Measurements from ENCODE around the gene LPP.
"Not testable (repeated sequence)": the region's sequence is repeated elsewhere in the genome, so short reads cannot be mapped to it uniquely, and the experiment has no call there.

LPP gene

DNA sequence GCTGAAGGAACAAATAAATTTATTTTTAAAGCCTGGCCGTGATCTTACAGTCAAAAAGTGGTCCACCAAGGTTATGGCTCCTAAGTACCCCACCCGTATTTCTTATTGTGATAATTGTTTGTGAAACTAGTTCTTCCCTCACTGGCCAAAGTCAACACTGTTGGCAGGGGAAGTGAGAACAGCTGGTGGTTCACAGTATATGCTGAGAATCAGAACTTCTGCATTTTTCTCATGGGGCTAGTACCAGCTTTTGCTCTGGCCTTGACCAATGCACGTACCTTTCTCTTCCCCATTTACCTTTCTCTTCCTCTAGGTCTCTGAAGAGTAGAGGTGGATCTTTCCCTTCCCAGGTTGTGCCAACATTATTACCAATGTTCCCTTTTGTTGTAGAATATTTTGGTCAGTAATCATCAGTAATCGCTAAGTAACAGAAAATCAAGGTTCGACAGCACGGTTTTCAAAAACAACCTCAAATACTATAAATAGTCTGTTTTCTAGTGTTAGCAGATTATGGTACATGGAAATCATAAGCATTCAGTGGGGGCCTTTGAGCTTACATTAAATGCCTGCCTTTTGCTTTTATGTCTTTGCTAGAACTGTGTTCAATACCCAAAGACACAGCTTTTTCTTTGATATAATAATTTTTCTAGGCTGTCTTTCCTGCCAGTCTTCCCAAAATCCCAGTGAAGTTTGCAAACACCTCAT is 268.0 kb downstream of the LPP start:
- no peaks in the 10 kb centered on the region for H3K9me3 ChIP-seq (ENCODE audit: control insufficient read depth, insufficient read depth, low read length)
- H3K4me3 ChIP-seq (ENCODE audit: low read depth, low read length), result no peak overlapping the region
- no peak overlapping the region for H3K9ac ChIP-seq (ENCODE audit: low read depth, low read length)
- H3K27ac ChIP-seq (ENCODE audit: low read depth, low read length), result no peak overlapping the region
- H3K36me3 ChIP-seq (ENCODE audit: control insufficient read depth, insufficient read depth, low read length), result no peaks in the 10 kb centered on the region
- H3K27me3 ChIP-seq (ENCODE audit: control insufficient read depth, insufficient read depth, low read length), result no peaks in the 10 kb centered on the region
- H3K4me1 ChIP-seq (ENCODE audit: control insufficient read depth, insufficient read depth, low read length), result no peaks in the 10 kb centered on the region

DNA sequence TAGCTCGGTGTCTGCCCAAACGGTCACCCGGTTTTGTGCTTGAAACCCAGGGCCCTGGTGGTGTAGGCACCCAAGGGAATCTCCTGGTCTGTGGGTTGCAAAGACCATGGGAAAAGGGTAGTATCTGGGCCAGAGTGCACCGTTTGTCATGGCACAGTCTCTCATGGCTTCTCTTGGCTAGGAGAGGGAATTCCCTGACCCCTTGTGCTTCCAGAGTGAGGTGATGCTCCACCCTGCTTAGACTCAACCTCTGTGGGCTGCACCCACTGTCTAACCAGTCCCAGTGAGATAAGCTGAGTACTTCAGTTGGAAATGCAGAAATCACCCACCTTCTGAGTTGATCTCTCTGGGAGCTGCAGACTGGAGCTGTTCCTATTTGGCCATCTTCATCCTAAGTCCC is 274.0 kb downstream of the LPP start:
- not testable (repeated sequence) for H3K27me3 ChIP-seq (ENCODE audit: control insufficient read depth, insufficient read depth, low read length); H3K9ac ChIP-seq (ENCODE audit: low read depth, low read length); H3K36me3 ChIP-seq (ENCODE audit: control insufficient read depth, insufficient read depth, low read length); H3K27ac ChIP-seq (ENCODE audit: low read depth, low read length); H3K4me1 ChIP-seq (ENCODE audit: control insufficient read depth, insufficient read depth, low read length); H3K4me3 ChIP-seq (ENCODE audit: low read depth, low read length); H3K9me3 ChIP-seq (ENCODE audit: control insufficient read depth, insufficient read depth, low read length)

DNA sequence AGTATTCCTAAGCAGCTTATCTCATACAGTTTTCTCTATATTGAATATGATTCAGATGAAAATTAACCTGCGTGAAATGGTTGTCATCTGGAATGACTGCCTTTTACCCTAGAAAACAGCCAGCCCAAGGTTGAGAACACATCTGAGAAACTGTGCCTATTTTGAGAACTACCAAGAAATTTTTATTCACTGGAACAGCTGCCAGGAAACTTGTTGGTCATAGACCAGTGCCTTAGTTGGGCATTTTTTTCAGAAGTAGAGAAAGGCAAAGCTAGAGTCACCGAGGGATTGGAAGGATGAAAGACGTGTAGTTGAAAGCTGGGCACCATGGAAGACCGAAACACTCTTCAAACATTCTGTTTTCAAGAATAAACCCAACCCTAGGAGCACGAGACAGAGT is 277.1 kb downstream of the LPP start:
- H3K9me3 ChIP-seq (ENCODE audit: control insufficient read depth, insufficient read depth, low read length), result no peaks in the 10 kb centered on the region
- no peaks in the 10 kb centered on the region for H3K36me3 ChIP-seq (ENCODE audit: control insufficient read depth, insufficient read depth, low read length)
- H3K4me3 ChIP-seq (ENCODE audit: low read depth, low read length), result no peak overlapping the region
- no peaks in the 10 kb centered on the region for H3K27me3 ChIP-seq (ENCODE audit: control insufficient read depth, insufficient read depth, low read length)
- no peak overlapping the region for H3K27ac ChIP-seq (ENCODE audit: low read depth, low read length)
- no peaks in the 10 kb centered on the region for H3K4me1 ChIP-seq (ENCODE audit: control insufficient read depth, insufficient read depth, low read length)
- no peak overlapping the region for H3K9ac ChIP-seq (ENCODE audit: low read depth, low read length)

DNA sequence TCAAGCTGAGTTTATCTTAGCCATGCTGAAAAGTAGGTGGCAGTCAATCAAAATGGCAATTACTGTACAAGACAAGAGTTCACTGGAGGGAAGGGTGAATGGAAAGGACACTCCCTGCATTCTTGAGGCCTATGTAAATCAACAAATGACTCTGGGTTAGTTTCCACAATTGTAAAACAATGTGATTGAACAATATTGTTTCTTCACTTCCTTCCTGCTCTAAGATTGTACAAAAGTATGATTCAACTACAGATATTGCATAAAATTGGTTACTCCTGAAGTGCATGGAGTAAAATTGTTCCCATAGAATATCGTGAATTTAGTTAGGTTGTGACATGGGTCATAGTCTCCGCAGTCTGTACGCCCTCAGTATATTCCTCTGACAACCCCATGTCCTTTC is 277.6 kb downstream of the LPP start:
- Histone ChIP-seq H3K27me3 (ENCODE audit: control insufficient read depth, insufficient read depth, low read length) (no peaks in the 10 kb centered on the region), H3K9me3 (ENCODE audit: control insufficient read depth, insufficient read depth, low read length) (no peaks in the 10 kb centered on the region), H3K9ac (ENCODE audit: low read depth, low read length) (no peak overlapping the region), H3K4me3 (ENCODE audit: low read depth, low read length) (no peak overlapping the region), H3K36me3 (ENCODE audit: control insufficient read depth, insufficient read depth, low read length) (no peaks in the 10 kb centered on the region), H3K27ac (ENCODE audit: low read depth, low read length) (no peak overlapping the region), H3K4me1 (ENCODE audit: control insufficient read depth, insufficient read depth, low read length) (no peaks in the 10 kb centered on the region)

DNA sequence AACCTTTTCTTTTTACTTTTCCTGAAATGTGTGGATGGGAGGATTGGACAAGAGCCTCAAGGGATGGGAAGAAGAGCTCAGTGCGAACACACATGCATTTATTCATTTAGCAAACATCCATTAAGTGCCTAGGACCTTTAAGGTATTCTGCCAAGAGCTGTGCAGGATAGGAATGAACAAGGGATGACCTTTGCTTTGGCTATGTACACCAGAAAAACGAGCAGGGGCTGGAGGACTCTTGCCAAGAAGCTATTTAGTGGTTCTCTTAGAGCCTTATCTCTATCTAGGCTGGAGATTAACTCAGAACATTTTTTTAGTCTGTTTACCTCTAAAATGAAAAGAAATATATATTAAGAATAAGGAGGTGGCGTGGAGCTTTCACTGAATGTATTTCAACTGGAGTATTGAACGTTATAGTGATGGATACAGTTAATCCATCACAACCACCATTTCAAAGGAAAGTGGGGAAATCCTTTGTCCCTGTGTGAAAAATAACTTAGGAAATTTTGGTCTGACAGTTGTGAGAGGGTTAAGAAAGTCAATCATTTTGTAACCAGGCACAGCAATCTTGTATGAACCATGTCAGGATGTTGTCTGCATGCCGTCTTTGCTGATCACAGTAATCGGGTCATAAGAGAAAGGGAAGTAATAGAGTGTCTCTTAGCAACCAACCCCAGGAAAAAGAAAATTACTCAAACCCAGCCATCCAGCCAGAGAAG is 279.0 kb downstream of the LPP start:
- no peaks in the 10 kb centered on the region for H3K36me3 ChIP-seq (ENCODE audit: control insufficient read depth, insufficient read depth, low read length)
- H3K27ac ChIP-seq (ENCODE audit: low read depth, low read length), result no peak overlapping the region
- H3K27me3 ChIP-seq (ENCODE audit: control insufficient read depth, insufficient read depth, low read length), result no peaks in the 10 kb centered on the region
- no peak overlapping the region for H3K4me3 ChIP-seq (ENCODE audit: low read depth, low read length)
- H3K9me3 ChIP-seq (ENCODE audit: control insufficient read depth, insufficient read depth, low read length), result no peaks in the 10 kb centered on the region
- H3K9ac ChIP-seq (ENCODE audit: low read depth, low read length), result no peak overlapping the region
- no peaks in the 10 kb centered on the region for H3K4me1 ChIP-seq (ENCODE audit: control insufficient read depth, insufficient read depth, low read length)

DNA sequence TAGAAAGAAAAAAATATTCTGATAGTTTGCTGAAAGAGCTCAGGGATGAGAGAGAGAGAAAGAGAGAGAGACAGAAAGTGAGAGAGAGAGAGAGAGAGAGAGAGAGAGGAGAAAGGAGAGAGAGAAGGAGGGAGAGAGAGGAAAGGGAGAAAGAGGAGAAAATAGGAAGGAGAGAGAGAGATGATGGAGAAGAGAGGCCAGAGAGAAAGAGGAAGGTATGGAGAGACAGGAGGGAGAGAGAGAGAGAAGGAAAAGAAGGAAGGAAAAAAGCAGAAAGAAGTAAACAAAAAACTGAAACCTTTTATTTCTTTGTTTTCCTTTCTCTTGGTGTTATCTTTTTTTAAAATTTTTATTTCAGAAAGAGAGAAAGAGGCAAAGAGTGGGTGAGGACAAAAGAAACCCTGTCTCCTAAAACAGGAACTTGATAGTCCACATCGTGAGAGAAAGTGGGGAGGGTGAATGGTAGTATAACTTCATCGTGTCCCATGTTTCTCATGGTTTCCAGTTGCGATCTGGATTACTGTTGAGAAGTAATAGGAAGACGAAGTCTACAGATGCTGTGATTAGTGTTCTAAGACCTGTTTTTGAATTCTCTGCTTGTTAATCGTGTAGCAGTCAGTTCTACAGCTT is 279.7 kb downstream of the LPP start:
- Histone ChIP-seq H3K27me3 (ENCODE audit: control insufficient read depth, insufficient read depth, low read length) (no peaks in the 10 kb centered on the region), H3K36me3 (ENCODE audit: control insufficient read depth, insufficient read depth, low read length) (no peaks in the 10 kb centered on the region), H3K4me1 (ENCODE audit: control insufficient read depth, insufficient read depth, low read length) (no peaks in the 10 kb centered on the region), H3K9me3 (ENCODE audit: control insufficient read depth, insufficient read depth, low read length) (no peaks in the 10 kb centered on the region), H3K9ac (ENCODE audit: low read depth, low read length) (no peak overlapping the region), H3K27ac (ENCODE audit: low read depth, low read length) (no peak overlapping the region), H3K4me3 (ENCODE audit: low read depth, low read length) (no peak overlapping the region)

DNA sequence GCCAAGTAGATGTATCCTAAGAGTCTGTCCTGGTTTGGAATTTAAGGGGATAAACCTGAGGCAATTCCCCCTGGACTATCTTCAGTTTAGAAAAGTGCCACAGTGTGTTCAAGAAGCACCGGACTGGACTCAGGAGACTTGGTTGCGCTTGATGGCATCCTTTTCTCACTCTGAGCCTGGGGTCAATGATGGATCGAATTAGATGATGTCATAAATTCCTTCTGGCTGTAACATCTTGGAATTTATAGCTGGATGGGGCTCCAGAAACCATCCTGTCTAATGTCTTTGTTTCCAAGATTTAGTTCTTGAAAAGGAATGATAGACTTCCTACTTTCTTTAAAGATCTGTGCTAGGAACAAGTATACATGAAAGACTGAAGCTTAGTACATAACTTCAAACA is 280.6 kb downstream of the LPP start:
- Histone ChIP-seq H3K36me3 (ENCODE audit: control insufficient read depth, insufficient read depth, low read length) (no peaks in the 10 kb centered on the region), H3K4me1 (ENCODE audit: control insufficient read depth, insufficient read depth, low read length) (0 out of 2 replicates have a peak, but pooled peaks cover 1% of the 10 kb centered on the region), H3K27ac (ENCODE audit: low read depth, low read length) (no peak overlapping the region), H3K27me3 (ENCODE audit: control insufficient read depth, insufficient read depth, low read length) (no peaks in the 10 kb centered on the region), H3K9me3 (ENCODE audit: control insufficient read depth, insufficient read depth, low read length) (no peaks in the 10 kb centered on the region), H3K4me3 (ENCODE audit: low read depth, low read length) (no peak overlapping the region), H3K9ac (ENCODE audit: low read depth, low read length) (no peak overlapping the region)

DNA sequence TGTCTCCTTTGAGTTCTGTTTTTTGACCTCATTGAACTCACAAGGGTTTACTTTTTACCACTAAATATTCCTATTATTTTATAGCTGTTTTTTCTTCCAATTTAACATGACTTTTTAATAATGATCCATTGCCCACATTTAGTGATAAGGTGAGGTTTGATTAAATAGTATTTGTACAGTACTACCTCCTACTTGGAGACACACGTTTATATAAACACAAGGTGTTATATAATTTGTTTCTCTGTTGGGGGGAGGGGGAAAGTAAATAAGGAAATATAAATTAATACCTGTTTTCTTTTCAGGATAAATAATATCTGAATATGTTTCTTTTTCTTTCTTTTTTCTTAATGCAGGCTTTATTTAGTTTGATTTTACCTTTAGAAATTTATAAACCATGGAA is 281.3 kb downstream of the LPP start:
- Histone ChIP-seq H3K9ac (ENCODE audit: low read depth, low read length) (no peak overlapping the region), H3K4me1 (ENCODE audit: control insufficient read depth, insufficient read depth, low read length) (peaks cover 6% of the 10 kb centered on the region; the same call in 1 of the 2 replicates), H3K36me3 (ENCODE audit: control insufficient read depth, insufficient read depth, low read length) (no peaks in the 10 kb centered on the region), H3K4me3 (ENCODE audit: low read depth, low read length) (no peak overlapping the region), H3K27ac (ENCODE audit: low read depth, low read length) (no peak overlapping the region), H3K9me3 (ENCODE audit: control insufficient read depth, insufficient read depth, low read length) (no peaks in the 10 kb centered on the region), H3K27me3 (ENCODE audit: control insufficient read depth, insufficient read depth, low read length) (no peaks in the 10 kb centered on the region)

DNA sequence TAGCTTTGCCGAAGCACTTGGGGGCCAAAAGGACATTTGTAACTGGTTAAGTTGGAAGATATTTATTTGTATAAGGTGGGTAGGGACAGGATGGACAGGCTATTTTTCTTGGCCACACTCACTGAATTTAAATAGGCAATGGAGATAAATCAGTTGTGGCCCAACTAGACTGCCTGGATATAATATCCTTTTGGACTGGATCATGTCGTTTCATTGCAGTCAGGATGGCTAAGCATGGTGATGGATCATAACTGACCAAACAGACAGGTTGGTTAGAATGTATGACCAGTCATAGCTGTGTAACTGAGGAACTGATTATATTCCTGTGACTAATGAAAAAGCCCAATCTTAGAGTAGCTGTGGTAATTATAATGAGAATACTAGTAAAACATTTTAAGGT is 284.0 kb downstream of the LPP start:
- Histone ChIP-seq H3K9ac (ENCODE audit: low read depth, low read length) (no peak overlapping the region), H3K36me3 (ENCODE audit: control insufficient read depth, insufficient read depth, low read length) (no peaks in the 10 kb centered on the region), H3K27ac (ENCODE audit: low read depth, low read length) (no peak overlapping the region), H3K27me3 (ENCODE audit: control insufficient read depth, insufficient read depth, low read length) (no peaks in the 10 kb centered on the region), H3K4me3 (ENCODE audit: low read depth, low read length) (no peak overlapping the region), H3K9me3 (ENCODE audit: control insufficient read depth, insufficient read depth, low read length) (no peaks in the 10 kb centered on the region), H3K4me1 (ENCODE audit: control insufficient read depth, insufficient read depth, low read length) (peaks cover 11% of the 10 kb centered on the region; the same call in 1 of the 2 replicates)

DNA sequence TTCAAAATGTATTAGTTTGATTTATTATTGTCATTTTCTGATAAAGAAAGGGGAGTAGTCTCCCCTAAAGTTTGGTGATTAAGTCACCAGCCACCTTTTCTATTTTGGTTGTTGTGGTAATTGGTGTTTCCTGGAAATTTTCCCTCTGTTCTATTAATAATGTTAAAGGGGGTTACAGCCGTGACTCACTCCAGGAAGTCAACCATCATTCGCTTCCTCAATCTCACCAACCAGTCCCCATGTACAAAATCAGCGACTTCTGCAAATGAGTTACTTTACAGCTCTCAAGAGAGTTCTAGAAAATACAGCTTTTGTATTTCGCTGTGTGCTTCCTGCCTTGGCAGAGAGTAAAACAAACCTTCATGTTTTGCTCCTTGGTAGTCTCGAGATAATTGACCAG is 285.1 kb downstream of the LPP start:
- H3K4me1 ChIP-seq (ENCODE audit: control insufficient read depth, insufficient read depth, low read length), result peaks cover 11% of the 10 kb centered on the region; the same call in 1 of the 2 replicates
- no peak overlapping the region for H3K4me3 ChIP-seq (ENCODE audit: low read depth, low read length)
- H3K27me3 ChIP-seq (ENCODE audit: control insufficient read depth, insufficient read depth, low read length), result no peaks in the 10 kb centered on the region
- no peak overlapping the region for H3K9ac ChIP-seq (ENCODE audit: low read depth, low read length)
- H3K36me3 ChIP-seq (ENCODE audit: control insufficient read depth, insufficient read depth, low read length), result no peaks in the 10 kb centered on the region
- no peaks in the 10 kb centered on the region for H3K9me3 ChIP-seq (ENCODE audit: control insufficient read depth, insufficient read depth, low read length)
- no peak overlapping the region for H3K27ac ChIP-seq (ENCODE audit: low read depth, low read length)

DNA sequence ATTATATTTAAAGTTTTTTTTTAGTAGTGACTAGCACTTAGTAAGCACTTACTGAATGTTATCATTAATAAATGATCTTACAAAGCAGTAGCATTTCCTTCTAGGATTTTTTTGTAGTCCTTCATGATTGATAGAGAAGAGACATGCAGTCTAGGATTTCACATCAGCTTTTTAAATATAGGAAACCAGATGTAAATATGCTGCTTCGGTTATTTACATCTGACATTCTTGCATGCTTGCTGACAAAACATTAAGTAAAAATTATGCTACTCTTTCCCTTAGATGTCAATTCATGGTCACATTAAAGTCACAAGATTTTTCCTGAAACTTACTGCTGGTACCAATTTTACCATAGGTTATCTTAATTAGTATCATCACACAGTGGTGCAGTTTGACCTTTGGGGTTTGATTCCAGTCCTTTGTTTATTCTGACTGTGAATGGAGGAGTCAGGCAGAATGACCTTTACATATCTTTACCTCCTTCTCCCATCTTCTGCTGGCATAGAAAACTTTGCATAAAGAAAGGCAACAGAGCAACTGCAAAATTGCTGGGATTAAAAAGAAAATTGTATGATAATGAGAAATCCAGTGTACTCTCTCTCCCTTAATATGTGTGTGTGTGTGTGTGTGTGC is 286.5 kb downstream of the LPP start:
- H3K9me3 ChIP-seq (ENCODE audit: control insufficient read depth, insufficient read depth, low read length), result no peaks in the 10 kb centered on the region
- no peak overlapping the region for H3K4me3 ChIP-seq (ENCODE audit: low read depth, low read length)
- H3K9ac ChIP-seq (ENCODE audit: low read depth, low read length), result no peak overlapping the region
- peaks cover 11% of the 10 kb centered on the region; the same call in 1 of the 2 replicates for H3K4me1 ChIP-seq (ENCODE audit: control insufficient read depth, insufficient read depth, low read length)
- H3K36me3 ChIP-seq (ENCODE audit: control insufficient read depth, insufficient read depth, low read length), result no peaks in the 10 kb centered on the region
- no peak overlapping the region for H3K27ac ChIP-seq (ENCODE audit: low read depth, low read length)
- H3K27me3 ChIP-seq (ENCODE audit: control insufficient read depth, insufficient read depth, low read length), result no peaks in the 10 kb centered on the region
